IMR-90 (cell line): ENCODE data around the gene WDR54.

Source experiments
- CTCF ChIP-seq: conservative IDR thresholded peaks from 2 replicates; pipeline ENCODE4 v1.5.1; 2012; ENCODE audit warnings: mild to moderate bottlenecking, low read depth, low read length, improper control_type of control experiment
- FOS ChIP-seq: fragments of 150-350 bp; IDR thresholded peaks from 2 replicates; pipeline ENCODE4 v1.6.1; 2016; ENCODE audit warnings: low read depth, low read length
- NFE2L2 ChIP-seq: fragments of 150-350 bp; IDR thresholded peaks from 2 replicates; pipeline ENCODE4 v1.6.1; 2016; ENCODE audit warnings: low read depth, mild to moderate bottlenecking, low read length
- POLR2A ChIP-seq: IDR thresholded peaks from 2 replicates; pipeline ENCODE4 v1.6.1; 2012; ENCODE audit warnings: mild to moderate bottlenecking, low read depth, low read length

GRCh38 chr2:74392449-74392743 is 29.1 kb upstream of the WDR54 start:
- TF ChIP-seq FOS, result no peak
- TF ChIP-seq CTCF, result no peak
- TF ChIP-seq POLR2A, result no peak
- TF ChIP-seq NFE2L2, result no peak
